Epithelial cell of proximal tubule (primary cell): ENCODE measurements around the gene TCP11. TPM values are rescaled to one million over a fixed set of nuclear protein-coding genes. Genes with fewer than 3 reads are reported as not detected.

Experiments used
- DNase-seq: peaks from one replicate; pipeline ENCODE4 v3.0.0-alpha.2; 2011; ENCODE audit warnings: low read depth
- H3K4me3 ChIP-seq: 2 replicates; pipeline ENCODE4 v1.5.1; 2011; ENCODE audit warnings: low read depth, mild to moderate bottlenecking, low read length
- CTCF ChIP-seq: conservative IDR thresholded peaks from 2 replicates; pipeline ENCODE4 v1.5.1; 2012; ENCODE audit warnings: low read depth, mild to moderate bottlenecking, low read length
- total RNA-seq: library from RNA; depleted of rRNA; stranded (reverse); fragments of >200 nt; gene quantifications from 2 replicates; pipeline ENCODE4 v1.2.3, GENCODE V29; 2015

TCP11 gene
- total RNA-seq, 1 donor from 2014 or later = not detected

DNA sequence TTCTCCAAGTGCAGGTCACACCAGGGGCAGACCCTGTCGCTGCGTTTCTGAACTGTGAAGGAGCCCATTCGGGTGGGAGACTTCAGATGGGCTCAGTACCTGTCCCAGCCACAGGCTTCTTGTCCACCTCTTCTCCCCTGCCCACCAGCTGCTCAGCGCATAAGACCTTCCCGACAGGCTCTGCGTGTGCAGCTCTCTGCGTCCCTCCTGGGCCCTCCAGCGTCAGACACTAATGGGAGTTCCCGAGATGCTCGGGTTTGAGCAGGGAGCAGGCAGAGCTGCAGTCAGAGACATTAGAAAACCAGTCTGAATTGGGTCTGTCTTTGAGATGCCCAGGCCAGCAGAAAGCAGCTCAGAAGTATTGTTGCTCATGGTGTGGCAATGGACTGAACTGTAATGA, 50.4 kb downstream of the TCP11 start:
- no peak for TF ChIP-seq CTCF

GRCh38 chr6:35089935-35090505, 51.1 kb downstream of the TCP11 start:
- DNase-seq = no peak
- no peak overlapping the region for H3K4me3 ChIP-seq

More for the DNA sequence above, 50.4 kb downstream of the TCP11 start:
- H3K4me3 ChIP-seq = no peak overlapping the region
- DNase-seq = no peak

GRCh38 chr6:35089216-35089934, 51.8 kb downstream of the TCP11 start:
- no peak for DNase-seq
- no peak for TF ChIP-seq CTCF
- H3K4me3 ChIP-seq = no peak overlapping the region

More at GRCh38 chr6:35089935-35090505, 51.1 kb downstream of the TCP11 start:
- no peak for TF ChIP-seq CTCF

DNA sequence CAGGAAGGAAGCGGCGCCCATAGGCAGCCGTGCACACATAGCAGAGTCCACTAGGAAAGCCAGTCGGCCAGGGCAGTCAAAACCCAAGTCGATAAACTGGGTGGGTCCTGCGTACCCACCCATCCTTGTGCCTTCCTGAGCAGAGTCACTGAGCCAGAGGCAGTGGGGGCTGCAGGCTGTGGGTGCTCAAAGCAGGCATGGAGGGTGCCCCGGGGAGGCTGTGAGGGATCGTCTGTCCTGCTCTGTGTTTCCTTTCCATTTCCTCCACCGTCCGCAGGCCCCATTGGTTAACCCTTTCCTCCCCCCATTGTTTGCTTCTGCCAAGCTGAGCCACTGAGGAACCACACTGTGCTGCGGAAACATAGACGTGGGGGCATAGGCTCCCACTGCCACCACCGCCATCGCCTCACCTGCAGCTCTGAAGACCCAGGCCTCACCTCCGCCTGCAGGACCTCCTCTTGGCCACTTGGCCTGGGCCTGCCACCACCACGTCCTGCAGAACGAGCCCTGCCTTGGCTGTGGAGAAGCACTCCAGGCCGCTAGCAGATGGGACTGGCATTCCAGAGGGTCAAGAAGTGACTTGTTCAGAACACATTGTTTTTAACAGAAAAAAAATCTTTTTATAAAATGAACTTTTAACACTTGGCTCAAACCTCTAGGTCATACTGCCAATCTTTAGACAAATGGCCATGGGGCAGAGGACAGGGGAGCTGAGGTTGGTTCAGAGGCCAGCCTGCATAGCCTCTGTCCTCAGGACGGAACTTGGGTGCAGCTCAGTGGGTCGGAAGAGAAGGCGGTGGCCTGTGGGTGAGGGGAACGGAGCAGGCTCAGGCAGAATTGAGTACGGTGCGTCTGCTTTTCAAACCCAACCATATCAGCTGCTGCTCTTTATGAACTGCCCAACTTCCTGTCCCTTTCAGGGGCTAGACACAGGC, 52.6 kb downstream of the TCP11 start:
- TF ChIP-seq CTCF = no peak
- H3K4me3 ChIP-seq = no peak overlapping the region
- no peak for DNase-seq

DNA sequence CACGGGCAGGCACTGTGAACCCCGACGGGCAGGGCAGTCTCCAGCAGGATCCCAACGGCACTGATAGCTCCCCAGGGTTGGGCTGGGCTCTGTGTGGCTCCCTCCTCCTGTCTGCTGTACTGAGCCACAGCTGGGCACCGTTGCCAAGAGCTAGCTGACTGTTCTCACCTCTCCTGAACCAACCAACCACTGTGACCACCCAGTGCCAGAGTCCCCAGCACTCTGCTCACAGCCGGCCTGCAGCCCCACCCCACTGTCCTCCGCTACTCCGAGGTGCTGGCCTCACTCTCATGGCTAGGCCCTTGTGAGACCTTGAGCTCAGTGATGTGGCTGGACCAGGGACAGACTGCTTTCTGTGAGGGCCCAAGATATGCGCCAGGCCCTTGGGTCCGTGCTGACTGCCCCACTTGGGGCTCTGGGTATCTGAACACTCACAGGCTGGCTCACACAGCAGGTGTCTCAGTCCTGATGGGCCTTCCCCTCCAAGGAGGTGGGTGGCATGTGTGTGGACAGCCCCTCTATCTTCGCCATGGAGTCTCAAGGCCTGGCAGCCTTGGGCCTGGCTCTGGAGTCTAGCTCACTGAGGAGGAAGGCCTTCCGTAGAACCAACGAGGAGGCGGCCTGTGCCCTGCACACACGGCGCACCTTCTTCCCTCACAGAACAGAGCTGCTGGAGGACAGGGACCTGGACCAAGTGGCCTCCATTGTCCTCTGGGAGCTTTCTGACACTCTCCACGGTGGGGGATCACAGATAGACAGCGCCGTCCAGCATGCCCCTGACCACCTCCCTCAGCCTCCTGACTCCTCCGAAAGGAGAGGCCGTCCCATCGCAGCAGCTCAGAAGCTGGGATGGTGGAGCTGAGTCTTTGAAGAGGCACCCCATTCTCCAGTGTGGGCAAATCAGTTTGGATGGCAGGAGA, 53.5 kb downstream of the TCP11 start:
- H3K4me3 ChIP-seq = no peak overlapping the region
- no peak for DNase-seq
- no peak for TF ChIP-seq CTCF
